Measurements from ENCODE around the gene HEMK1. TPM values are rescaled to one million over a fixed set of nuclear protein-coding genes. Genes with fewer than 3 reads are reported as not detected.

HEMK1 gene
- total and polyA plus RNA-seq, 2 donors (not counting 1 experiment from before 2014, with no cell fraction given) = 34.2 to 43.0 TPM

DNA sequence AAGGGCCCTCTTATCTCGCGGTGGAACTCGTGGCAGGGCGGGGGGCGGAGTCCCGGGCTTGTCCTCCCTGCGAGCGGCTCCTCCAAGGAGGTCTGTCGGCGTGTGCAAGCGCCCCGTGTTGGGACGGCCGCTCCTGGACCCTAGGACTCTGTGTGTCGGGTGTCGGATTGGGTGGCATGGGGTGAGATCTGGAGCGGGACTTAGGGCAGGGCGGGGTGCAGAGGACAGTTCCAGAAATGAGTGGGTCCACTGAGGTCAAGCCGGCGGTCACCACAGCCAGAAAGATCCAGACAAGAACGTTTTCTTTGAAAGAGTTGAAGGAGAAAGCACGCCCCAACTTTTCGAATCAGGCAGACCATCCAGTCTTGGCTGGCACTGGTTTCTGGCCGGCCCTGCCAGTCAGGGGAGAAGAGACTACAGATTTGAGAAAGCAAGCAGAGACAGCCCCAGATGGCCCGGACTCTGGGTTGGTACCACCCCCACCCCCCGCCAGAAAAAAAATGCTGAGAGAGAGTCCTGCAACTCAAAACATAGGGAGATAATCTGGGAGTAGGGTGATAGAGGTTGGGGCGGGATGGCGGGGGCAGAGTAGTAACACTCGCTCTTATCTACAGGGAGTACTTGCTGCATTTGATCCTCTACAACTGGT is 43.0 kb downstream of the HEMK1 start:
- DNase-seq (no peak), ATAC-seq (ENCODE audit: low read depth) (no peak)
- Histone ChIP-seq H3K27me3 (replicated peaks in 1 of 4; ENCODE audit: control extremely low read depth in 1 of 4, control insufficient read depth in 3 of 4, insufficient read depth in 4 of 4, low read length in 3 of 4) (no peaks in the 10 kb centered on the region), H3K4me2 (replicated peaks; ENCODE audit: low read depth, low read length, poor library complexity, severe bottlenecking) (peak overlapping the region; percentile 89), H3K36me3 (replicated peaks in 1 of 2; ENCODE audit: control extremely low read depth in 1 of 2, control insufficient read depth in 1 of 2, extremely low read depth in 1 of 2, insufficient read depth in 2 of 2, low read length in 1 of 2) (peaks cover 0 to 2% of the 10 kb centered on the region in 2 experiments), H3K4me3 (ENCODE audit: control extremely low read depth in 1 of 5, extremely low read depth in 1 of 5, insufficient read depth in 1 of 5, low read depth in 2 of 5, low read length in 4 of 5) (peak overlapping the region in 4 of 5 experiments; percentile 67 to 86 (median 78)), H3K9me3 (ENCODE audit: control extremely low read depth in 1 of 3, control insufficient read depth in 2 of 3, insufficient read depth in 1 of 3, low read length in 2 of 3) (no peaks in the 10 kb centered on the region), H3K9ac (ENCODE audit: low read length) (peak overlapping the region; percentile 77), H2AFZ (ENCODE audit: insufficient read depth, low read depth, low read length, poor library complexity, severe bottlenecking) (peak overlapping the region; percentile 83), H3K4me1 (ENCODE audit: control insufficient read depth in 2 of 2, insufficient read depth in 2 of 2, low read length in 2 of 2) (peaks cover 24 to 37% of the 10 kb centered on the region in 2 donors), H4K20me1 (ENCODE audit: control insufficient read depth, insufficient read depth, low read length, poor library complexity, severe bottlenecking) (no peaks in the 10 kb centered on the region), H3K27ac (ENCODE audit: low read length in 2 of 2) (peak overlapping the region in 1 of 2 donors; percentile 65), H3K79me2 (ENCODE audit: control insufficient read depth, insufficient read depth, low read length) (peaks cover 29% of the 10 kb centered on the region)
- intact Hi-C loops (cut with micrococcal nuclease) = loop anchor here (1.0 to 10.0 kb wide), 4 partner anchors 43 to 1182 kb away; partner anchors contain the start of genes HEMK1 and ZMYND10
- no peaks in the 10 kb centered on the region for H3K27me3 Mint-ChIP-seq
- H3K4me1 Mint-ChIP-seq = peaks cover 42% of the 10 kb centered on the region
- no peaks in the 10 kb centered on the region for H3K9me3 Mint-ChIP-seq (ENCODE audit: insufficient read depth)
- H3K4me3 Mint-ChIP-seq = peak overlapping the region; percentile 90
- CTCF ChIA-PET = interaction anchor here (0.5 to 17.6 kb wide), 17 partner anchors 12 to 1382 kb away, joined by 3 to 541 read pairs (median 5); partner anchors contain the start of genes C3orf18, HEMK1 and MANF
- POLR2A ChIA-PET = interaction anchor here (0.9 to 2.8 kb wide), 6 partner anchors 12 to 45 kb away, joined by 3 to 38 read pairs (median 8); partner anchors contain the start of genes C3orf18 and HEMK1
- TF ChIP-seq EZH2 (IDR thresholded peaks at IDR 0.05; ENCODE audit: borderline replicate concordance, insufficient read depth, low read depth, low read length, poor library complexity, severe bottlenecking) = no peak
- TF ChIP-seq, protein P1, sequence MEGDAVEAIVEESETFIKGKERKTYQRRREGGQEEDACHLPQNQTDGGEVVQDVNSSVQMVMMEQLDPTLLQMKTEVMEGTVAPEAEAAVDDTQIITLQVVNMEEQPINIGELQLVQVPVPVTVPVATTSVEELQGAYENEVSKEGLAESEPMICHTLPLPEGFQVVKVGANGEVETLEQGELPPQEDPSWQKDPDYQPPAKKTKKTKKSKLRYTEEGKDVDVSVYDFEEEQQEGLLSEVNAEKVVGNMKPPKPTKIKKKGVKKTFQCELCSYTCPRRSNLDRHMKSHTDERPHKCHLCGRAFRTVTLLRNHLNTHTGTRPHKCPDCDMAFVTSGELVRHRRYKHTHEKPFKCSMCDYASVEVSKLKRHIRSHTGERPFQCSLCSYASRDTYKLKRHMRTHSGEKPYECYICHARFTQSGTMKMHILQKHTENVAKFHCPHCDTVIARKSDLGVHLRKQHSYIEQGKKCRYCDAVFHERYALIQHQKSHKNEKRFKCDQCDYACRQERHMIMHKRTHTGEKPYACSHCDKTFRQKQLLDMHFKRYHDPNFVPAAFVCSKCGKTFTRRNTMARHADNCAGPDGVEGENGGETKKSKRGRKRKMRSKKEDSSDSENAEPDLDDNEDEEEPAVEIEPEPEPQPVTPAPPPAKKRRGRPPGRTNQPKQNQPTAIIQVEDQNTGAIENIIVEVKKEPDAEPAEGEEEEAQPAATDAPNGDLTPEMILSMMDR (IDR thresholded peaks at IDR 0.05) = no peak
- H3K27ac Mint-ChIP-seq = peak overlapping the region; percentile 80
- WGBS (ENCODE audit: insufficient coverage) = 13% methylated on average over 28 of the region's 29 CpGs

Data from B cell (primary cell).